Tibial artery (tissue), 4 donors: Measurements from ENCODE around the gene CHMP5.

Source experiments
- DNase-seq, 2 donors: peaks; one replicate each; pipeline ENCODE4 v3.0.0-alpha.2; 2019
- H3K27ac ChIP-seq, 2 donors: fragments of 200-600 bp; sonication (generic) in 1 of 2; 1 replicate in 1 of 2; 2 replicates in 1 of 2; pipeline ENCODE4 v1.5.1; 2018 to 2019; ENCODE audit warnings: mild to moderate bottlenecking in 1 of 2
- H3K27me3 ChIP-seq, 2 donors: fragments of 200-600 bp; sonication (generic) in 1 of 2; one replicate each; pipeline versions ENCODE4 v1.5.1 to v1.6.0; 2016 to 2019
- H3K36me3 ChIP-seq, 3 donors: fragments of 200-600 bp; sonication (generic) in 2 of 3; one replicate each; pipeline ENCODE4 v1.5.1; 2016 to 2019; ENCODE audit warnings: mild to moderate bottlenecking in 2 of 3
- H3K4me1 ChIP-seq, 4 donors: fragments of 200-600 bp; sonication (generic) in 2 of 4; 1 replicate in 3 of 4; 2 replicates in 1 of 4; pipeline ENCODE4 v1.5.1; 2016 to 2019
- H3K4me3 ChIP-seq, 2 donors: fragments of 200-600 bp; sonication (generic) in 1 of 2; 1 replicate in 1 of 2; 2 replicates in 1 of 2; pipeline ENCODE4 v1.5.1; 2018 to 2019; ENCODE audit warnings: mild to moderate bottlenecking in 2 of 2
- H3K9me3 ChIP-seq, 3 donors: fragments of 200-600 bp; sonication (generic) in 1 of 3; one replicate each; pipeline ENCODE4 v1.5.1; 2016 to 2019
- intact Hi-C: fragments of 100-400 bp; cut with DNase I; formaldehyde crosslinking; loops from one replicate; pipeline ENCODE4 v1.15.0; 2023; ENCODE audit warnings: low total_unique reads
- TF ChIP-seq, protein P1 (sequence below), 2 experiments: fragments of 200-600 bp in 1 of 2; fragments of 450-650 bp in 1 of 2; IDR thresholded peaks; one replicate each; pipeline ENCODE4 v1.5.1; 2017 to 2019; ENCODE audit warnings: antibody characterized with exemption in 2 of 2, mild to moderate bottlenecking in 1 of 2, moderate library complexity in 1 of 2

The CHMP5 gene

DNA sequence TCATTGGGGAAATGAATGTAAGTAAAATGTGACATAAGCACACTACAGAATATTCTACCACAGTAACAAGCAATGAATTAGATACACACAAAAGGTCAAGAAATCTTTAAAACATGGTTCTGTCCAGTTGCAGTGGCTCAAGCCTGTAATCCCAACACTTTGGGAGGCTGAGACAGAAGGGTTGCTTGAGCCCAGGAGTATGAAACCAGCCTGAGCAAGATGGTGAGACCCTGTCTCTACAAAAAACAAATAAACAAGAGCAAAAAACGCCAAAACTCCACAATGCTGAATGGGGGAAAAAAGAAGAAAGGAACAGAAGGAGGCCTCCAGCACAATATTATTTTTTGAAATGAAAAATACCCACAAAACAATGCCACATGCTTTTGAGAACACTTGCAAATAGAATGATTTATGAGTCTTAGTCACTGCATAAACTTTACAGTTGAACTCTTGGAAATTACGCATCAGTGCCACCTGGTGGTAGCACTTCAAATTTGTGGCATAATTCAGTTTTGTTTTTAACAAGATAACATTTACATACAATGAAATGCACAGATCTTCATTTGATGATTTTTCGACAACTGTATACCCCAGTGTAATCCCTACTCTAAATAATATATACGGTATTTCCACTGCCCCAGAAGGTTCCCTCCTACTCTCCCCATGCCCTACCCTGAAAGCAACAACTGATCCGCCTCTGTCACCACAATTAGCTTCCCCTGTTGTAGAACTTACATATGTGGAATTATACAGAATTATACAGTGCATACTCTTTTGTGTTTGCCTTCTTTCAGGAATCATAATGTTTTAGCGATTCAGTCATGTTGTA lies 39.3 kb upstream of the CHMP5 start:
- peak overlapping the region; percentile 18 to 31 for H3K27ac ChIP-seq
- H3K36me3 ChIP-seq = no peaks in the 10 kb centered on the region

DNA sequence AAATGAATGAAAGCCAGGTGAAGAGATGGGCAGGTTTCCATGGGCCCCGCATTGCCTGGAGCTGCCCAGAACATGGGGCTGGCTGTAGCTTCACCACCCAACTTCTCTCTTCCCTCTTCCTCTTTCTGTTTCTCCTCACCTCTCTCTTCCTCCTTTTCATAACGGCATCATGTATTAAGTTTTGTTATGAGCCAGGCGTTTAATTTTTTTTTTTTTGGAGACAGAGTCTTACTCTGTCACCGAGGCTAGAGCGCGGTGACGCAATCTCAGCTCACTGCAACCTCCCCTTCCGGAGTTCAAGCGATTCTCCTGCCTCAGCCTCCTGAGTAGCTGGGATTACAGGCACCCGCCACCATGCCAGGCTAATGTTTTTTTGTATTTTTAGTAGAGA lies 37.8 kb upstream of the CHMP5 start:
- Histone ChIP-seq H3K36me3 (no peaks in the 10 kb centered on the region), H3K4me1 (peaks cover 0 to 8% (median 5%) of the 10 kb centered on the region in 4 donors), H3K4me3 (no peak overlapping the region), H3K27me3 (no peaks in the 10 kb centered on the region), H3K9me3 (no peaks in the 10 kb centered on the region), H3K27ac (no peak overlapping the region)
- DNase-seq = peak; percentile 48 to 73
- TF ChIP-seq, protein P1, sequence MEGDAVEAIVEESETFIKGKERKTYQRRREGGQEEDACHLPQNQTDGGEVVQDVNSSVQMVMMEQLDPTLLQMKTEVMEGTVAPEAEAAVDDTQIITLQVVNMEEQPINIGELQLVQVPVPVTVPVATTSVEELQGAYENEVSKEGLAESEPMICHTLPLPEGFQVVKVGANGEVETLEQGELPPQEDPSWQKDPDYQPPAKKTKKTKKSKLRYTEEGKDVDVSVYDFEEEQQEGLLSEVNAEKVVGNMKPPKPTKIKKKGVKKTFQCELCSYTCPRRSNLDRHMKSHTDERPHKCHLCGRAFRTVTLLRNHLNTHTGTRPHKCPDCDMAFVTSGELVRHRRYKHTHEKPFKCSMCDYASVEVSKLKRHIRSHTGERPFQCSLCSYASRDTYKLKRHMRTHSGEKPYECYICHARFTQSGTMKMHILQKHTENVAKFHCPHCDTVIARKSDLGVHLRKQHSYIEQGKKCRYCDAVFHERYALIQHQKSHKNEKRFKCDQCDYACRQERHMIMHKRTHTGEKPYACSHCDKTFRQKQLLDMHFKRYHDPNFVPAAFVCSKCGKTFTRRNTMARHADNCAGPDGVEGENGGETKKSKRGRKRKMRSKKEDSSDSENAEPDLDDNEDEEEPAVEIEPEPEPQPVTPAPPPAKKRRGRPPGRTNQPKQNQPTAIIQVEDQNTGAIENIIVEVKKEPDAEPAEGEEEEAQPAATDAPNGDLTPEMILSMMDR (IDR thresholded peaks at IDR 0.05) = no peak
- intact Hi-C loops = loop anchor here (2.0 kb wide), 1 partner anchor 144 kb away; no protein-coding TSS in a partner anchor

More for the DNA sequence above, 39.3 kb upstream of the CHMP5 start:
- peak; percentile 58 to 66 for DNase-seq
- Histone ChIP-seq H3K4me1 (peaks cover 0 to 8% (median 5%) of the 10 kb centered on the region in 4 donors), H3K9me3 (no peaks in the 10 kb centered on the region), H3K27me3 (no peaks in the 10 kb centered on the region), H3K4me3 (no peak overlapping the region)
- intact Hi-C loops = loop anchor here (2.0 kb wide), 1 partner anchor 143 kb away; no protein-coding TSS in a partner anchor
- TF ChIP-seq, protein P1 (IDR thresholded peaks at IDR 0.05) = peak; percentile 60 to 97

DNA sequence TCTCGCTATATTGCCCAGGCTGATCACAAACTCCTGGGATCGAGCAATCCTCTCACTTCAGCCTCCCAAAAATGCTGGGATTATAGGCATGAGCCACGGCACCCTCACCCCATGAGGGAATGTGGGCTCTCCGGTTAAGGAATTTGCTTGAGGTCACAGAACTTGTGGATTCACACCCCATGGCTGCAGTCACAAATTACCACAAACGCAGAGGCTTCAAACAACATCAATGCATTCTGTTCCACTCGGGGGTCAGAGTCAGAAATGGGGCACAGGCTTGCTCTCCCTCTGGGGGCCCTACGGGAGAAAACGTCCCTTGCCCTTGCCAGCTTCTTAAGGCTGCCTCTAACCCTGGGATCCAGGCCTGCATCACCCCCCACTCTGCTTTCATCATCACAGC lies 37.1 kb upstream of the CHMP5 start:
- Histone ChIP-seq H3K4me1 (peaks cover 0 to 8% (median 5%) of the 10 kb centered on the region in 4 donors), H3K36me3 (no peaks in the 10 kb centered on the region), H3K27ac (no peak overlapping the region), H3K9me3 (no peaks in the 10 kb centered on the region), H3K27me3 (no peaks in the 10 kb centered on the region), H3K4me3 (no peak overlapping the region)
- TF ChIP-seq, protein P1 (IDR thresholded peaks at IDR 0.05) = no peak
- intact Hi-C loops = loop anchor here (2.0 kb wide), 1 partner anchor 145 kb away; no protein-coding TSS in a partner anchor
- peak in 1 of 2 donors; percentile 31 for DNase-seq

DNA sequence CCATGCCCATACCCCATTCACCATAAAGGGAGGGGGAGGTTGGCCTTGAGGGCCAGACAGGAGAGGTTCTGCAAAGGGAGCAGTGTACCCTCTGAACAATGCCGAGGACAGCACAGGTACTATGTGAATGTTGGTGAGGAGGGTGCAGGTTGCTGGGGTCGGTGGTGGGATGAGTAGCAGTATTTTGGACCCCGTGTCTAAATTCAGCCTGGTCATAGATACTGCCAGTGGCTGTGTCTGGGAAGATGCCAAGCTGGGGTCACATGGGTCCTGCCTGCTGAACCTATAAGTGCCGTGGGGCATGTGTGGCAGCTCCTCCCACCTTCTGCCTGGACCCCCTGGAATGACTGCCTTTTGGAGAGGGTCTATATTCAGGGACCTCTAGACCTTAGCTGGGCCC lies 36.2 kb upstream of the CHMP5 start:
- Histone ChIP-seq H3K27ac (no peak overlapping the region), H3K36me3 (no peaks in the 10 kb centered on the region), H3K4me3 (no peak overlapping the region), H3K4me1 (peaks cover 0 to 8% (median 5%) of the 10 kb centered on the region in 4 donors), H3K27me3 (no peaks in the 10 kb centered on the region), H3K9me3 (no peaks in the 10 kb centered on the region)
- TF ChIP-seq, protein P1 (IDR thresholded peaks at IDR 0.05) = no peak
- intact Hi-C loops = no loop called here
- DNase-seq = peak in 1 of 2 donors; percentile 34

DNA sequence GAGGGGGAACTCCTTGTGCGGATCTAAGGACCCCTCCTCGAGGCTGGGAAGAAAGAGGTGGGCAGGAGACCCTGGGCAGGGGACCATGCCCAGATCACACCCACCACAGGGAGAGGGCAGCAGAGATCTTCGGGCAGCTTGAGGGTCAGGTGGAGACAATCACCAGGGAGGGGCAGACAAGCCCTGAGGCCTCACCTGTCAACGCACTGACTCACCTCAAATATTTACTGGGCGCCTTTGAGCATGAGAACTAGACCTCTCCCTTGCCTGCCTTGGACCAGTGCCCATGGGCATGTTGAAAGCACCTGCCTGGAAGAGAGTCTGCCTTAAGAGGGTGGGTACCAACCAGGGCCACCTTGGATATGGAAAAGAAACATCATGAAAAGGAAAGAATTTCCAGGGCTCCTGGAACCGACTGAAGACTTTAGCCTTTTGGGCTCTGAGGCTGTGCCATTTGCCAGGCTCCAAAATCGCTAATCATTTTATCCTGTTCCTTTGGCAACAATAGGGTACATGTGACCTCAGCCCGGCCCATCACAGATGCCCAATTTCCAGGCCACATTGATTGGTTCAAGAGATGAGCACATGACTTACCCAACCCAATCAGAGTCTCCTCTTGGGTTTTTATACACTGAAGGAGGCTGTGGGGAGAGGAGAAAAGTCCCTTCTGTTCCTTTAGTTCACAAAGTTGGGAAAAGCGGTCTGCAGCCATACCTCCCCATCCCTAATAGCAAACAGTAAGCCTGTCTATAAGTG lies 35.3 kb upstream of the CHMP5 start:
- peaks cover 0 to 10% (median 7%) of the 10 kb centered on the region in 4 donors for H3K4me1 ChIP-seq
- DNase-seq = no peak
- intact Hi-C loops = no loop called here
- H3K27me3 ChIP-seq = peaks cover 0 to 2% of the 10 kb centered on the region in 2 donors
- H3K9me3 ChIP-seq = no peaks in the 10 kb centered on the region
- no peaks in the 10 kb centered on the region for H3K36me3 ChIP-seq
- TF ChIP-seq, protein P1 (IDR thresholded peaks at IDR 0.05) = no peak
- no peak overlapping the region for H3K27ac ChIP-seq
- H3K4me3 ChIP-seq = no peak overlapping the region
